Ovary (tissue), 3 donors: ENCODE results near the gene SLC35B4.

Experiments used
- EP300 ChIP-seq: sonication (generic); formaldehyde crosslinking; IDR thresholded peaks from one replicate; pipeline ENCODE4 v1.6.1; 2017; ENCODE audit warnings: antibody characterized with exemption
- POLR2A ChIP-seq: fragments of 450-650 bp; IDR thresholded peaks from one replicate; pipeline ENCODE4 v1.6.1; 2017; ENCODE audit warnings: antibody characterized with exemption, mild to moderate bottlenecking, moderate library complexity
- TF ChIP-seq, protein P1 (sequence below), 3 donors: fragments of 450-650 bp in 2 of 3; fragments of 200-600 bp in 1 of 3; IDR thresholded peaks; one replicate each; pipeline versions ENCODE4 v1.5.1 to v1.8.0; 2016 to 2022; ENCODE audit warnings: antibody characterized with exemption in 3 of 3, mild to moderate bottlenecking in 1 of 3
- donor health status: DM: no; HTN: no; CAD: no.

DNA sequence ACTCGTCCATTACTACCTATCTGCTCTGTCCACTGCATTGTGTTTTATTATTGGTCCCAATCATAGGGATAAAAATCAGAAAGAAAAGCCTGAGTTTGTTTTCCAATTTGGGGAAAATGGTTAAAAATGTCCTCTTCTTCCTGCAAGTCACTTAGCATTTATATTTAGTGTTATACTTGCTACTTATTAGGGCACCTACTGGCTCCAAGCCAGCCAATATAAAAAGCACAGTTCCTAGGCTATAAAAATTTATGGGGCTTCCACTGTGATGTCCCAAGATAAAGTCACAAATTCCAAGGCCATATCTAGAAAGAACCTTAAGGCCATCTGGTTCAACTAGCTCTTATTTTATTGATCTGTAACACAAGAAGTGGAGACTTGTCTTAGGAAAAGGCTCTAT is 3.2 kb downstream of the SLC35B4 start:
- TF ChIP-seq, protein P1, sequence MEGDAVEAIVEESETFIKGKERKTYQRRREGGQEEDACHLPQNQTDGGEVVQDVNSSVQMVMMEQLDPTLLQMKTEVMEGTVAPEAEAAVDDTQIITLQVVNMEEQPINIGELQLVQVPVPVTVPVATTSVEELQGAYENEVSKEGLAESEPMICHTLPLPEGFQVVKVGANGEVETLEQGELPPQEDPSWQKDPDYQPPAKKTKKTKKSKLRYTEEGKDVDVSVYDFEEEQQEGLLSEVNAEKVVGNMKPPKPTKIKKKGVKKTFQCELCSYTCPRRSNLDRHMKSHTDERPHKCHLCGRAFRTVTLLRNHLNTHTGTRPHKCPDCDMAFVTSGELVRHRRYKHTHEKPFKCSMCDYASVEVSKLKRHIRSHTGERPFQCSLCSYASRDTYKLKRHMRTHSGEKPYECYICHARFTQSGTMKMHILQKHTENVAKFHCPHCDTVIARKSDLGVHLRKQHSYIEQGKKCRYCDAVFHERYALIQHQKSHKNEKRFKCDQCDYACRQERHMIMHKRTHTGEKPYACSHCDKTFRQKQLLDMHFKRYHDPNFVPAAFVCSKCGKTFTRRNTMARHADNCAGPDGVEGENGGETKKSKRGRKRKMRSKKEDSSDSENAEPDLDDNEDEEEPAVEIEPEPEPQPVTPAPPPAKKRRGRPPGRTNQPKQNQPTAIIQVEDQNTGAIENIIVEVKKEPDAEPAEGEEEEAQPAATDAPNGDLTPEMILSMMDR (IDR thresholded peaks at IDR 0.05): no peak
- TF ChIP-seq EP300 (no peak), POLR2A (no peak)
